Measurements from ENCODE around the gene ATG9A.
A peak's percentile ranks its signal among the peaks of the same experiment; 100 is the strongest.

The ATG9A gene

GRCh38 chr2:219252900-219253752 is 23.7 kb upstream of the ATG9A start, which contains the start of gene TUBA4B:
Gene TUBA4B (plus strand): TSS chr2:219253243. CDS start chr2:219253408, 165 bp downstream.
- DNase-seq (ENCODE audit: low read depth) = no peak

GRCh38 chr2:219252570-219252899 is 23.1 kb upstream of the ATG9A start:
- DNase-seq (ENCODE audit: low read depth) = no peak

GRCh38 chr2:219252084-219252483 is 22.6 kb upstream of the ATG9A start:
- no peak for DNase-seq (ENCODE audit: low read depth)

GRCh38 chr2:219251656-219252055 is 22.2 kb upstream of the ATG9A start:
- DNase-seq (ENCODE audit: low read depth) = no peak

- no peak for DNase-seq (ENCODE audit: low read depth)
Observed at GRCh38 chr2:219250049-219250781, 20.8 kb upstream of the ATG9A start.

GRCh38 chr2:219249203-219249980 is 20.0 kb upstream of the ATG9A start:
- no peak for DNase-seq (ENCODE audit: low read depth)

GRCh38 chr2:219248845-219249202 is 19.4 kb upstream of the ATG9A start:
- no peak for DNase-seq (ENCODE audit: low read depth)

- no peak for DNase-seq (ENCODE audit: low read depth)
Observed at GRCh38 chr2:219247678-219248642, 18.5 kb upstream of the ATG9A start.

GRCh38 chr2:219246559-219246958 is 17.1 kb upstream of the ATG9A start:
- no peak for DNase-seq (ENCODE audit: low read depth)

- no peak for DNase-seq (ENCODE audit: low read depth)
Observed at GRCh38 chr2:219245899-219246230, 16.4 kb upstream of the ATG9A start.

GRCh38 chr2:219245148-219245898 is 15.9 kb upstream of the ATG9A start, which contains the start of the genes GLB1L and STK16:
Gene GLB1L (minus strand): TSS chr2:219245444. CDS start chr2:219243573, 1,871 bp downstream.
Gene STK16 (plus strand): TSS chr2:219245479. CDS start chr2:219246000, 521 bp downstream.
- peak; percentile 94 for DNase-seq (ENCODE audit: low read depth)

- DNase-seq (ENCODE audit: low read depth) = no peak
Observed at GRCh38 chr2:219244789-219245147, 15.3 kb upstream of the ATG9A start.

- no peak for DNase-seq (ENCODE audit: low read depth)
Observed at GRCh38 chr2:219243291-219243761, 13.9 kb upstream of the ATG9A start.

- DNase-seq (ENCODE audit: low read depth) = no peak
Observed at GRCh38 chr2:219234331-219234730, 4.9 kb upstream of the ATG9A start.

GRCh38 chr2:219230059-219230540 is 664 bp upstream of the ATG9A start:
- no peak for DNase-seq (ENCODE audit: low read depth)

- no peak for DNase-seq (ENCODE audit: low read depth)
Observed at GRCh38 chr2:219228911-219229304, 528 bp downstream of the ATG9A start.

GRCh38 chr2:219228041-219228910 is 1.2 kb downstream of the ATG9A start:
- no peak for DNase-seq (ENCODE audit: low read depth)

GRCh38 chr2:219225350-219225749 is 4.1 kb downstream of the ATG9A start:
- no peak for DNase-seq (ENCODE audit: low read depth)

GRCh38 chr2:219223831-219224610 is 5.4 kb downstream of the ATG9A start:
- no peak for DNase-seq (ENCODE audit: low read depth)
